Stimulated activated CD4-positive, alpha-beta T cell treated with anti-CD3 and anti-CD28 coated beads, Interleukin-1b, Interleukin-23, amount 100 ng/mL, for 4 hours (primary cell): ENCODE measurements around the gene CEP250.
"Not testable (repeated sequence)": the region's sequence is repeated elsewhere in the genome, so short reads cannot be mapped to it uniquely, and the experiment has no call there.

Source experiments
- DNase-seq, 2 donors: peaks; one replicate each; pipeline ENCODE4 v3.0.0-alpha.2; 2020; ENCODE audit warnings: low read depth in 2 of 2

Gene CEP250

GRCh38 chr20:35523298-35523888, 68.0 kb downstream of the CEP250 start:
- peak in 1 of 2 donors; percentile 7 for DNase-seq

GRCh38 chr20:35525639-35526038, 70.2 kb downstream of the CEP250 start:
- no peak for DNase-seq

GRCh38 chr20:35527122-35527769, 71.8 kb downstream of the CEP250 start:
- no peak for DNase-seq

GRCh38 chr20:35529552-35529951, 74.2 kb downstream of the CEP250 start, which contains the start of gene C20orf173:
C20orf173 (minus strand) TSS chr20:35529652; CDS start chr20:35529373, 279 bp downstream.
- DNase-seq = no peak

- DNase-seq = no peak
Observed at GRCh38 chr20:35539756-35540212, 84.4 kb downstream of the CEP250 start.

GRCh38 chr20:35541118-35541782, 85.9 kb downstream of the CEP250 start:
- DNase-seq = no peak

- DNase-seq = peak; percentile 97
Observed at GRCh38 chr20:35541783-35542662, 86.6 kb downstream of the CEP250 start, which contains the start of gene ERGIC3. ERGIC3 (plus strand) TSS chr20:35542078; CDS start chr20:35542098, 20 bp downstream.

GRCh38 chr20:35542990-35543389, 87.6 kb downstream of the CEP250 start:
- DNase-seq = no peak

- DNase-seq = no peak
Observed at GRCh38 chr20:35544436-35544835, 89.0 kb downstream of the CEP250 start.

GRCh38 chr20:35544941-35545340, 89.5 kb downstream of the CEP250 start:
- not testable (repeated sequence) for DNase-seq

- no peak for DNase-seq
Observed at GRCh38 chr20:35546127-35546526, 90.7 kb downstream of the CEP250 start.

- no peak for DNase-seq
Observed at GRCh38 chr20:35547329-35547728, 91.9 kb downstream of the CEP250 start.

- DNase-seq = no peak
Observed at GRCh38 chr20:35551503-35551902, 96.1 kb downstream of the CEP250 start.

- DNase-seq = no peak
Observed at GRCh38 chr20:35552914-35553313, 97.5 kb downstream of the CEP250 start.

GRCh38 chr20:35555461-35555860, 100.1 kb downstream of the CEP250 start:
- not testable (repeated sequence) for DNase-seq

- no peak for DNase-seq
Observed at GRCh38 chr20:35555951-35556645, 100.7 kb downstream of the CEP250 start.

GRCh38 chr20:35556871-35557270, 101.5 kb downstream of the CEP250 start:
- DNase-seq = no peak

GRCh38 chr20:35558451-35558850, 103.1 kb downstream of the CEP250 start:
- no peak for DNase-seq

GRCh38 chr20:35559042-35559693, 103.8 kb downstream of the CEP250 start:
- DNase-seq = no peak

- DNase-seq = no peak
Observed at GRCh38 chr20:35560105-35560511, 104.7 kb downstream of the CEP250 start.

- no peak for DNase-seq
Observed at GRCh38 chr20:35560541-35560940, 105.1 kb downstream of the CEP250 start.
